NK-92 (cell line): ENCODE results near the gene PLPPR5.
"Not testable (repeated sequence)": the region's sequence is repeated elsewhere in the genome, so short reads cannot be mapped to it uniquely, and the experiment has no call there.

Experiments
- DNase-seq: peaks from one replicate; lab custom pipeline; 2025; ENCODE audit not compliant: unreplicated experiment; lab: John Stamatoyannopoulos, UW

Gene PLPPR5

DNA sequence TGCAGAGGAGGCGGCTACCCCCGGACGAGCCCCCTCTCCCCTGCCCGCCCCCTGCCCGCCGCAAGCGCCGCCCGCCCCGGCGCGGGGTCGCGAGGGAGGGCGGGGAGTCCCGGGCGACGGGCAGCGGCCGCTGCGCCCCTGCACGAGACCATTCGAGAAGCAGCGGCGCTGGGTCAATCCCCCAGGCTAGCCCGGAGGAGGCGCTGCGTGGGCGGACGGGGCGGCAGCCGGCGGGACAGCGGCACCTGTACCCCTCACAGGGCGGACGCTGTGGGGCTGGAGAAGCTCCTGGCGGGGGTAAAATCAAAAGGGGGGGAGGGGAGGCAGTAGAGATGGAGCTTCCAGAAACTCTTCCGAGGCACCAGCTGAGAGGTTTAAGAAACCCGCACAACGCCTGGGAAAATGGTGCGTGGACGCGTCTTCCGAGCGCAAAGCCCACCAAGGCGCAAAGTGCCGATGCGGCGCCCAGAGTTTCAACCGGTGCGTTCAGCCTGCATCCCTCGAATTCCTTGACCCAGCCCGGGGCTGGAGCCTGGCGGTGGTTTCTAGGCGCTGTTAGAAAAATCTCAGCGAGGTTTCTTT, at the start of gene PLPPR5:
PLPPR5 (minus strand) TSS at position 1 of the 582 bp plus-strand sequence. CDS start 190 bp downstream, outside the sequence.
- DNase-seq: no peak

DNA sequence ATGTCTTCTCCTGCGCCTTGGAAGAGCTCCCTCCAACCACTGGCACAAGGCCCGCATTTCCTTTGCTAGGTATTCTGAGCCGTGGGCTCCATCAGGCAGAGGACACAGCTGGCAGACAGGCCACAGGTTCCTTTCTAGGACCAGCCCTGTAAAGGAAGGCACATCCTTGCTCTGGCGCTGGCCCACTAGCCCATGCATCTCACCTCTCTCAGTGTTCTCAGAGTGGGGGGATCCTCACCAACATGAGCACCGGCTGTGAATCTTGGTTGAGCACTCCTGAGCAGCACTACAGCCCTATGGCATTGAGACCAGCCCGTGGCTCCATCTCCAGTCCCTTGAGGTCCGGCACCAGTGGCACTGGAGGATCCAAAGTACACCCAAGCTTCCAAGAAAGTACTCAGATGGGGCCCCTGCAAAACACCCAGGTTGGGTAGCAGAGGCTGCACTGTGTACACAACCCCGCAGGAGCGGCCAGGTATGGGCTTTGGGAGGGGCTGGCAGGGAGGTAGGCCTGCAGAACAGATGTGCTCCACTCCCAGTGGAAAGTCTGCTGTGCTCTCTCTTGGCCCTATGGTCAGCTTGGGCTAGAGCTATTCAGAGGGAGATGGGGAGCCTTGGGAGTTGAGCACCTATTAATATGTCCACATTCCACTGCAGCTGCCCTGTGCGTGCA, 47.1 kb upstream of the PLPPR5 start:
- no peak for DNase-seq

GRCh38 chr1:99049745-99050144, 45.1 kb upstream of the PLPPR5 start:
- no peak for DNase-seq

GRCh38 chr1:99036746-99037145, 32.1 kb upstream of the PLPPR5 start:
- DNase-seq: not testable (repeated sequence)

DNA sequence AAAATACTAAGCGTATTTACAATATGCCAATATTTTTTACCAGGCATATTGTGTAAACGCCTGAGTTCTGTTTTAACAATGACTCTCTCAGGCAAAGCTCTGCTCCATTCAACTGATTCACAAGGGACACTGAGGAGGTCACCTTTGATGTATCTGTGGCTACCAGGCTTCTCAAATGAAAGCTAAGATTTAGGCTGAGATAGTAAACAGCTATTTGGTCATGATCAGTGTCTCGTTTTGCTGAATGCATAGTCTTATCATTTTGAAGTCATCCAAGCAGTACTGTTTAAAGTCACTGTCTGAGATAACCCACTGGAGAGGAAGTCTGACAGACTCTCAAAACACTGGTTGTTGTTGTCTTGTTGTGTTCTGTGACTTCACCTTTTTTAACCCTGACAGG, 13.7 kb upstream of the PLPPR5 start:
- DNase-seq: no peak

- no peak for DNase-seq
Measured at GRCh38 chr1:99017655-99018054, 13.0 kb upstream of the PLPPR5 start.

DNA sequence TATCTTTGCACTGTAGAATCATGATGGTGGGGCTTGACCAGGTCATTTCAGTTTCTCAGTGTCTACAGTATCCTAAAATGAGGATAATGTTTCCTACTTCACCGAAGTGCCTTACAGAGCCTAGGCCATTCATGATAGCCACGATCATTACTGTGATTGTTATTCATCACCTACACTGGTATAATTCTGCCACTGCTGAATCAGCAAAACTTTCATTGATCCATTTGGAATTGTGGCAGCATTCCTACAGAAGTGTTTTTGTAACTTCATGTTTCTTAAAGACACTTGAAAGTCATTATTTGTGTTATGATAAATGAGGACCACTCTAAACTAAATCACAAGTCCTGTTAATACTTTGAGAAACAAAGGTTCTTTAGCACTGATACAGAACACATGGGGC, 6.0 kb upstream of the PLPPR5 start:
- no peak for DNase-seq

DNA sequence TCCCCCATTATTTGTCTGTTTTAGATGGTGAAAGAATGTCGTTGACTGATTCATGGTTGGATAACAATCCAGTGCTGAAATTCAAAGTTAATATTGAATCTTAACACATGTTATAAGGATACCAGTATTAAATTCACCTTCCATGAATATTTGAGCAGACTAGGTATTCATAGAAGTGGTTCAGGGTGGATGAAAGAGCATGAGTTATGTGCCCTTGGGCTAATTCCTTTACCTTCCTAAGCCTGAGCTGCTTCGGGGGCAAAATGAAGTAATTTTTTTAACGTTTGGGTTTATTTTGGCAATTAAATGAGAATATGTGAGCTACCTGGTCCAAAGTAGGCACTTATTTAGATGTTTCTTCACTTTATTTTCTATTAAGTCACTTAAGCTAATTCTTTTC, 2.7 kb upstream of the PLPPR5 start:
- no peak for DNase-seq

DNA sequence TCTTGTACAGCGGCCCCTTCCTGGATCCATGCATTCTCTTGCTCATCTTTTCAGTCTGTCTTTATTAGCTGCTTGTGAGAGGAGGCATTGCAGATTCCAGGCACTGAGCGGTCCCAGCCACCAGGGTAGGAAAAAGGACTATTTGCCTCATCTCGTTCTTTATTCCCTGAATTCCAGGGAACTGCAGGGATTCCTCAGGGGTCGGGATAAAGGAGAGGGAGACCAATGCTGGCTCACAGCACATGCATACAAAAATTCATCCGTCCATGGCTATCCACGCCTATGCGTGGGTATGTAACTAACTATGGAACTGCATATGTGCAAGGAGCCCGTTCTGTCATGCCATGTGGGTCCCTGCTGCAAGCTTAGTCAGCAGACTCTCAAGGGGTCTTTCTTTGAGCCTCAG, 879 bp upstream of the PLPPR5 start:
- DNase-seq: no peak

- no peak for DNase-seq
Measured at GRCh38 chr1:99004254-99004860, 304 bp downstream of the PLPPR5 start.

- DNase-seq: no peak
Measured at GRCh38 chr1:99003581-99004253, 944 bp downstream of the PLPPR5 start.

- DNase-seq: no peak
Measured at GRCh38 chr1:98992844-98993243, 11.8 kb downstream of the PLPPR5 start.

GRCh38 chr1:98991127-98992012, 13.3 kb downstream of the PLPPR5 start:
- no peak for DNase-seq

GRCh38 chr1:98989556-98989907, 15.1 kb downstream of the PLPPR5 start:
- DNase-seq: no peak

DNA sequence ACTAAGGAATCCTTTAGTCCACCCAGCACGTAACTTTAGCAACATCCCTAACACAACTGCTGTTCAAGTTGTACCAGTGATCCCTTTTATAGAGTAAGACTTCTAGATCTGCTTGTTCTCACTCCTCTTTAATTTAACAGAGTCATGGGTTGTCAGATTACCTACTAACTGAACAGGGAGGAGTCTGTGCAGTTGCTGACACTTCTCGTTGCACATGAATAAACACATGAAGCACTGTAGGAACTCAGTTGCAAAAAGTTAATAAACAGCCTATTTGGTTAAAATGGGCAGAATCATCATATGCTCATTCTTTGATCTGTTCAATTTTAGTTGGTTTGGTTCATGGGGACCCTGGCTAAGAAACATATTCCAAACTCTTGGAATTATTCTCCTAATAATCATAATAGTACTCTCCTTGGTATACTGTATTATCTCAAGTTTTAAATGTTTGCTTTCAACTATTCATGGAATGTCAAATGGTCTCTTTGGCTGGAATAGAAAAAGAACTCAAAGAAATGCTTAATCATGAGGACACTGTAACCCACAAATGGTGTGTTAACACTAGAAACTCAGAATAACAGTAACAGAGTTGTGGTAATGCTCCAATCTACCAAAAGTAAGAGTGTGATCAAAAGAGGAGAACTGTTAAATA, 15.6 kb downstream of the PLPPR5 start:
- DNase-seq: no peak

GRCh38 chr1:98985687-98986086, 19.0 kb downstream of the PLPPR5 start:
- DNase-seq: no peak

DNA sequence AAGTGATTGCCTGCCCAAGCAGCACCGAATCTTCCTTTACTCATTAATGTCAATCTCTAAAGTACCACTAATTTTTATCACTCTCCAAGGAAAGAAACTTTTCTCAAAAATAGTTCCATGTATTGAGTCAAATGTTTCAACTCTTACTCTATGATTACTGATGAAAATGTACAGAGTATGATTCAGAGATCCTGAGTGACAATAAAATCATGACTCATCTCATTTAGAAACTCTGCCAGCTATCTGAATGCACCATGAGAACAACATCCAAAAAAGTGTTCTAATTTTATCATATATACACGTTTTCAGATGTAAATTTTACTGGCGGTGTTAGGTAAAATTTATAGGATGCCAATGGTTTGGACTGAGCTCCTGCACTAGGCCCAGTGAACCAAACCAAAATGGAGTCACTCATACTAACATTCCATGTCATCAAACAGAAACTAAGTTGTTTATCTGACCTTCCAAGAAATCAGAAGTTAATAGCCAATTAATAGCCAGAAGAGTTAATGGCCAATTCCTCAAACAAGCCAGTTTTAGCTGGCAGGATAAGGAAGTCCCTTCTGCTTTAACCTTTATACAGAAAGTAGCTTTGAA, 22.6 kb downstream of the PLPPR5 start:
- DNase-seq: no peak

- DNase-seq: no peak
Measured at GRCh38 chr1:98979463-98979862, 25.2 kb downstream of the PLPPR5 start.

GRCh38 chr1:98975810-98976209, 28.9 kb downstream of the PLPPR5 start:
- no peak for DNase-seq

GRCh38 chr1:98975113-98975512, 29.5 kb downstream of the PLPPR5 start:
- DNase-seq: no peak
